Thyroid gland (tissue), 4 donors: ENCODE results near the gene HEPACAM.

Source experiments
- CTCF ChIP-seq, 6 experiments: fragments of 200-600 bp in 3 of 6; fragments of 450-650 bp in 3 of 6; sonication (generic) in 3 of 6; IDR thresholded peaks; one replicate each; pipeline ENCODE4 v1.5.1; 2016 to 2019; ENCODE audit warnings: antibody characterized with exemption in 6 of 6, mild to moderate bottlenecking in 2 of 6, inconsistent platforms in 1 of 6, moderate library complexity in 1 of 6
- POLR2A ChIP-seq, 2 donors: fragments of 450-650 bp; IDR thresholded peaks; one replicate each; pipeline ENCODE4 v1.6.1; 2017; ENCODE audit warnings: antibody characterized with exemption in 2 of 2, mild to moderate bottlenecking in 2 of 2, moderate library complexity in 1 of 2

GRCh38 chr11:124916370-124916710 is 19.5 kb downstream of the HEPACAM start:
- TF ChIP-seq CTCF (IDR thresholded peaks at IDR 0.05) (no peak), POLR2A (IDR thresholded peaks at IDR 0.05) (no peak)
